Brain microvascular endothelial cell (primary cell): ENCODE results near the gene PTPRN2.

Experiments used
- DNase-seq: peaks from one replicate; pipeline ENCODE4 v3.0.0-alpha.2; 2020
- H3K27ac ChIP-seq: fragments of 250-450 bp; sonication (Bioruptor Pico); 2 replicates; pipeline ENCODE4 v1.5.1; 2020; ENCODE audit warnings: mild to moderate bottlenecking, moderate library complexity
- H3K27me3 ChIP-seq: fragments of 250-450 bp; sonication (Bioruptor Pico); replicated peaks from 2 replicates; pipeline ENCODE4 v1.5.1; 2020; ENCODE audit warnings: mild to moderate bottlenecking
- H3K36me3 ChIP-seq: fragments of 250-450 bp; sonication (Bioruptor Pico); replicated peaks from 2 replicates; pipeline ENCODE4 v1.5.1; 2020; ENCODE audit warnings: mild to moderate bottlenecking
- H3K4me3 ChIP-seq: 2 replicates; pipeline ENCODE4 v1.5.1; 2011; ENCODE audit warnings: low read depth, mild to moderate bottlenecking, control low read depth, low read length, moderate library complexity
- CTCF ChIP-seq: IDR thresholded peaks from 2 replicates; pipeline ENCODE4 v1.5.1; 2011; ENCODE audit warnings: low read depth, mild to moderate bottlenecking, moderate library complexity, low read length, control low read depth, inconsistent platforms; ENCODE audit errors: missing control alignments
- in situ Hi-C: cut with HindIII; loops from 2 replicates; pipeline ENCODE4 v1.10.0; 2017; ENCODE audit warnings: low sequenced_read_pairs, low pct_ligation_motif_present

PTPRN2 gene

GRCh38 chr7:157713591-157713990 is 874.0 kb downstream of the PTPRN2 start:
- Histone ChIP-seq H3K27ac (no peak overlapping the region), H3K4me3 (no peak overlapping the region), H3K36me3 (no peaks in the 10 kb centered on the region), H3K27me3 (no peaks in the 10 kb centered on the region)
- in situ Hi-C loops, result no loop called here
- TF ChIP-seq CTCF, result no peak
- no peak for DNase-seq

- Histone ChIP-seq H3K27me3 (no peaks in the 10 kb centered on the region), H3K4me3 (no peak overlapping the region), H3K27ac (no peak overlapping the region), H3K36me3 (no peaks in the 10 kb centered on the region)
- no peak for TF ChIP-seq CTCF
- no peak for DNase-seq
- in situ Hi-C loops, result no loop called here
Measured at GRCh38 chr7:157712666-157713235, 874.9 kb downstream of the PTPRN2 start.

GRCh38 chr7:157711353-157711888 is 876.2 kb downstream of the PTPRN2 start:
- Histone ChIP-seq H3K36me3 (no peaks in the 10 kb centered on the region), H3K27me3 (no peaks in the 10 kb centered on the region), H3K4me3 (no peak overlapping the region), H3K27ac (no peak overlapping the region)
- DNase-seq, result no peak
- in situ Hi-C loops, result no loop called here
- no peak for TF ChIP-seq CTCF

- no peak overlapping the region for H3K27ac ChIP-seq
- H3K27me3 ChIP-seq, result no peaks in the 10 kb centered on the region
- no peak for TF ChIP-seq CTCF
- no peak overlapping the region for H3K4me3 ChIP-seq
- no peaks in the 10 kb centered on the region for H3K36me3 ChIP-seq
- in situ Hi-C loops, result no loop called here
- no peak for DNase-seq
Measured at GRCh38 chr7:157710396-157710795, 877.2 kb downstream of the PTPRN2 start.

GRCh38 chr7:157709531-157710251 is 877.9 kb downstream of the PTPRN2 start:
- Histone ChIP-seq H3K27me3 (no peaks in the 10 kb centered on the region), H3K36me3 (no peaks in the 10 kb centered on the region), H3K4me3 (no peak overlapping the region), H3K27ac (no peak overlapping the region)
- TF ChIP-seq CTCF, result no peak
- in situ Hi-C loops, result no loop called here
- no peak for DNase-seq
